ENCODE measurements around the gene RPL13A. TPM values are rescaled to one million over a fixed set of nuclear protein-coding genes. Genes with fewer than 3 reads are reported as not detected.
"Not testable (repeated sequence)": the region's sequence is repeated elsewhere in the genome, so short reads cannot be mapped to it uniquely, and the experiment has no call there.

The RPL13A gene
- total and polyA plus RNA-seq, 8 donors, result 1,924 to 4,076 (median 3,551) TPM

DNA sequence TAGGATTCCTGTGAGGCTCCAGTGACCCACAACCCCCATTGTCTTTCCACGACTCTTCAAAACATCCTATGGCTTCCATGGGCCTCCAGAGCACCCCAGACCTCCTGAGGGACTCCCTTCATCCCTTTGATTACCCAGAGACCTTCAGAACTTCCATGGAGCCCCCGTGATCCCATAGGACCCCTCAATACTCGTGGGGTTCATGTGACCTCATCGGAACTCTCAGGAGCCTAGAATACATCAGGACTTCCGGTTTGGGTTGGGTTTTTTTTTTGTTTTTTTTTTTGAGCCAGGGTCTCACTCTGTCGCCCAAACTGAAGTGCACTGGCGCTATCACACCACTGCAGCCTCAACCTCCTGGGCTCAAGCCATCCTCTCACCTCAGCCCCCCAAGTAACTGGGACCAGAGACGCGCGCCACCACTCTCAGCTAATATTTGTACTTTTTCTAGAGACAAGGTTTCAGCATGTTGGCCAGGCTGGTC, 33.6 kb upstream of the RPL13A start:
- intact Hi-C loops (cut with DNase I), result no loop called here
- H3K9me3 ChIP-seq, result no peaks in the 10 kb centered on the region
- ATAC-seq, result no peak
- H3K27ac ChIP-seq, result peak overlapping the region; percentile 91 to 98
- H3K27me3 ChIP-seq, result no peaks in the 10 kb centered on the region
- H3K36me3 ChIP-seq, result peaks cover 0 to 7% of the 10 kb centered on the region in 2 donors
- H3K4me1 ChIP-seq, result peaks cover 0 to 42% of the 10 kb centered on the region in 2 donors
- TF ChIP-seq, protein P1, sequence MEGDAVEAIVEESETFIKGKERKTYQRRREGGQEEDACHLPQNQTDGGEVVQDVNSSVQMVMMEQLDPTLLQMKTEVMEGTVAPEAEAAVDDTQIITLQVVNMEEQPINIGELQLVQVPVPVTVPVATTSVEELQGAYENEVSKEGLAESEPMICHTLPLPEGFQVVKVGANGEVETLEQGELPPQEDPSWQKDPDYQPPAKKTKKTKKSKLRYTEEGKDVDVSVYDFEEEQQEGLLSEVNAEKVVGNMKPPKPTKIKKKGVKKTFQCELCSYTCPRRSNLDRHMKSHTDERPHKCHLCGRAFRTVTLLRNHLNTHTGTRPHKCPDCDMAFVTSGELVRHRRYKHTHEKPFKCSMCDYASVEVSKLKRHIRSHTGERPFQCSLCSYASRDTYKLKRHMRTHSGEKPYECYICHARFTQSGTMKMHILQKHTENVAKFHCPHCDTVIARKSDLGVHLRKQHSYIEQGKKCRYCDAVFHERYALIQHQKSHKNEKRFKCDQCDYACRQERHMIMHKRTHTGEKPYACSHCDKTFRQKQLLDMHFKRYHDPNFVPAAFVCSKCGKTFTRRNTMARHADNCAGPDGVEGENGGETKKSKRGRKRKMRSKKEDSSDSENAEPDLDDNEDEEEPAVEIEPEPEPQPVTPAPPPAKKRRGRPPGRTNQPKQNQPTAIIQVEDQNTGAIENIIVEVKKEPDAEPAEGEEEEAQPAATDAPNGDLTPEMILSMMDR (IDR thresholded peaks at IDR 0.05), result no peak
- peak overlapping the region; percentile 51 to 79 for H3K4me3 ChIP-seq
- no peak for DNase-seq

DNA sequence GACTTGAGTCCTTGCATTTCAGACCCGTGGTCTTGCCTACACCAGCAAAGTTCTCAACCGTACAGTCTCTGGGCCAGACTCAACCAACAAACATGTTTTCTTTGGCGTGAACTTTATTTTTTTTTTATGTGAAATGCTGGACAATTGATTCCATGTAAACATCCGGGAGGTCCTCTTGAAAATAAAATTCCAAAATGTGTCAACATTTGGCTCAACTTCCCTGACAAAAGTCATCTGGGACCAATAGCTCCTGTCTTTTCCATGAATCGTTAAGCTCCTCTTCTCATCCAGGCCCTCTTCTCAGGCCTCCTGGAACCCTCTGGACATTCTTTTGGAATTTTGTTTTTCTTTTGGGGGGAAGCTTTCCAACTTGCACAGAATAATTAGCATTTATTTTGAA, 31.6 kb upstream of the RPL13A start:
- Histone ChIP-seq H3K27ac (peak overlapping the region; percentile 28 to 60), H3K27me3 (no peaks in the 10 kb centered on the region), H3K4me3 (no peak overlapping the region), H3K36me3 (peaks cover 0 to 20% of the 10 kb centered on the region in 2 donors), H3K4me1 (peaks cover 0 to 30% of the 10 kb centered on the region in 2 donors), H3K9me3 (no peaks in the 10 kb centered on the region)
- intact Hi-C loops (cut with DNase I), result no loop called here
- ATAC-seq (no peak), DNase-seq (peak in 2 of 4 donors; percentile 82 to 84)
- TF ChIP-seq, protein P1 (IDR thresholded peaks at IDR 0.05), result no peak

DNA sequence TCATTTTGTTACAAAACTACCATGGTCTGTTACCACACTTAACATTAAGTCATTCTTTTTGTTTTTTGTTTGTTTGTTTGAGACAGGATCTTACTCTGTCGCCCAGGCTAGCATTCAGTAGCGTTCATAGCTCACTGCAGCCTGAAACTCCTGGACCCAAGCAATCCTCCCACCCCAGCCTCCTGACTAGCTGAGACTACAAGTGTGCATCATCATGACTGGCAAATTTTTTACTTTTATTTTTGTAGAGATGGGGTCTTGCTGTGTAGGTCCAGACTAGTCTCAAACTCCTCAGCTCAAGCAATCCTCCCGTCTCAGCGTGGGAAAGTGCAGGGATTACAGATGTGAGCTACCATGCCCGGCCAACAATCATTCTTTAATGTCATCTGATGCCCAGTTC, 31.1 kb upstream of the RPL13A start:
- no peaks in the 10 kb centered on the region for H3K9me3 ChIP-seq
- no peaks in the 10 kb centered on the region for H3K27me3 ChIP-seq
- peaks cover 0 to 26% of the 10 kb centered on the region in 2 donors for H3K4me1 ChIP-seq
- DNase-seq, result peak in 1 of 4 donors; percentile 64
- intact Hi-C loops (cut with DNase I), result no loop called here
- ATAC-seq, result no peak
- peaks cover 0 to 21% of the 10 kb centered on the region in 2 donors for H3K36me3 ChIP-seq
- TF ChIP-seq, protein P1 (IDR thresholded peaks at IDR 0.05), result no peak
- H3K4me3 ChIP-seq, result no peak overlapping the region
- H3K27ac ChIP-seq, result peak overlapping the region; percentile 28 to 60

DNA sequence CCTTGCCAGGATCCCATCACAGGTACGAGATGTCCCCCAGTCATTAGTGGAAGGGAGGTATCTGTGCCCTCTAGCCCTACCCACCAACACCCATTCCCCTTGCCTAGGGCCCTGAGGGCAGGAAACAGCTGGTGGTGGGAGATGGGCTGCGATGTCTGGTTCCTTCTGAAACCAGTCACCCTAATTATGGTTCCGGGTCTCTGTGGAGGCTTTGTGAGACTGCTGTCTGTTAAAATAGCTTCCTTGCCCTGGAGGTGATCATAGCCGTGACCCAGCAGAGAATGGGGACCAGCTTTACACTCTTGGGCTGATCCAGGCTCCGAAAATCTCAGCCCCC, 28.9 kb upstream of the RPL13A start:
- TF ChIP-seq, protein P1 (IDR thresholded peaks at IDR 0.05), result no peak
- no peaks in the 10 kb centered on the region for H3K9me3 ChIP-seq
- peak overlapping the region; percentile 35 to 72 for H3K27ac ChIP-seq
- peaks cover 0 to 18% of the 10 kb centered on the region in 2 donors for H3K4me1 ChIP-seq
- H3K4me3 ChIP-seq, result no peak overlapping the region
- intact Hi-C loops (cut with DNase I), result no loop called here
- ATAC-seq, result no peak
- no peaks in the 10 kb centered on the region for H3K27me3 ChIP-seq
- no peak for DNase-seq
- peaks cover 0 to 33% of the 10 kb centered on the region in 2 donors for H3K36me3 ChIP-seq

GRCh38 chr19:49459388-49459787, 28.0 kb upstream of the RPL13A start:
- no peak overlapping the region for H3K4me3 ChIP-seq
- TF ChIP-seq, protein P1 (IDR thresholded peaks at IDR 0.05), result no peak
- no peaks in the 10 kb centered on the region for H3K9me3 ChIP-seq
- DNase-seq (no peak), ATAC-seq (no peak)
- intact Hi-C loops (cut with DNase I), result no loop called here
- no peak overlapping the region for H3K27ac ChIP-seq
- no peaks in the 10 kb centered on the region for H3K27me3 ChIP-seq
- H3K36me3 ChIP-seq, result peaks cover 0 to 40% of the 10 kb centered on the region in 2 donors
- peaks cover 0 to 10% of the 10 kb centered on the region in 2 donors for H3K4me1 ChIP-seq

GRCh38 chr19:49461130-49461529, 26.3 kb upstream of the RPL13A start:
- ATAC-seq; H3K4me1 ChIP-seq; H3K27me3 ChIP-seq; intact Hi-C loops (cut with DNase I); H3K27ac ChIP-seq; H3K9me3 ChIP-seq; DNase-seq; H3K4me3 ChIP-seq: not testable (repeated sequence)
- H3K36me3 ChIP-seq, result peaks cover 0 to 58% of the 10 kb centered on the region in 2 donors
